ENCODE data around the gene ZRANB2.

The ZRANB2 gene

GRCh38 chr1:71080739-71081696 is at the start of gene ZRANB2:
TSS of gene ZRANB2 (minus strand) at chr1:71081035. CDS start at chr1:71080995, 40 bp downstream.
- peak; percentile 88 for DNase-seq

GRCh38 chr1:71128060-71128459 is 47.2 kb upstream of the ZRANB2 start:
- DNase-seq = no peak

GRCh38 chr1:71118086-71118485 is 37.3 kb upstream of the ZRANB2 start:
- no peak for DNase-seq

GRCh38 chr1:71116729-71117128 is 35.9 kb upstream of the ZRANB2 start:
- no peak for DNase-seq

- no peak for DNase-seq
These were observed 26.0 kb upstream of the ZRANB2 start for GRCh38 chr1:71106658-71107322.

GRCh38 chr1:71104417-71104816 is 23.6 kb upstream of the ZRANB2 start:
- DNase-seq = no peak

GRCh38 chr1:71101839-71102376 is 21.1 kb upstream of the ZRANB2 start:
- no peak for DNase-seq

GRCh38 chr1:71097428-71097827 is 16.6 kb upstream of the ZRANB2 start:
- DNase-seq = no peak

- DNase-seq = no peak
These were observed 14.1 kb upstream of the ZRANB2 start for GRCh38 chr1:71094913-71095312.

GRCh38 chr1:71093938-71094337 is 13.1 kb upstream of the ZRANB2 start:
- DNase-seq = no peak

GRCh38 chr1:71089536-71090270 is 8.9 kb upstream of the ZRANB2 start:
- DNase-seq = no peak

GRCh38 chr1:71088645-71089287 is 7.9 kb upstream of the ZRANB2 start:
- no peak for DNase-seq

- DNase-seq = no peak
These were observed 6.9 kb upstream of the ZRANB2 start for GRCh38 chr1:71087713-71088112.

GRCh38 chr1:71087060-71087459 is 6.2 kb upstream of the ZRANB2 start:
- no peak for DNase-seq

- no peak for DNase-seq
These were observed 5.5 kb upstream of the ZRANB2 start for GRCh38 chr1:71086331-71086730.

GRCh38 chr1:71083271-71083670 is 2.4 kb upstream of the ZRANB2 start:
- no peak for DNase-seq

GRCh38 chr1:71081697-71082080 is 854 bp upstream of the ZRANB2 start:
- DNase-seq = no peak

- peak; percentile 7 for DNase-seq
These were observed 551 bp downstream of the ZRANB2 start for GRCh38 chr1:71080230-71080738.

- DNase-seq = no peak
These were observed 6.2 kb downstream of the ZRANB2 start for GRCh38 chr1:71074681-71075080.

GRCh38 chr1:71072273-71072672 is 8.6 kb downstream of the ZRANB2 start:
- no peak for DNase-seq

GRCh38 chr1:71071720-71072119 is 9.1 kb downstream of the ZRANB2 start:
- no peak for DNase-seq
